BE2C (cell line): Measurements from ENCODE around the gene KAT7.
A peak's percentile ranks its signal among the peaks of the same experiment; 100 is the strongest.

ENCODE experiments used
- DNase-seq: peaks from one replicate; pipeline ENCODE4 v3.0.0-alpha.2; 2020
- H3K27me3 ChIP-seq: fragments of 250-450 bp; sonication (Bioruptor Pico); 2 replicates; pipeline ENCODE4 v1.5.1; 2020; ENCODE audit warnings: mild to moderate bottlenecking
- H3K36me3 ChIP-seq: fragments of 250-450 bp; sonication (Bioruptor Pico); 2 replicates; pipeline ENCODE4 v1.5.1; 2020; ENCODE audit warnings: mild to moderate bottlenecking
- H3K4me1 ChIP-seq: fragments of 250-450 bp; sonication (Bioruptor Pico); 2 replicates; pipeline ENCODE4 v1.5.1; 2020
- H3K4me3 ChIP-seq: 2 replicates; pipeline ENCODE4 v1.5.1; 2011; ENCODE audit warnings: low read depth, low read length
- H3K9me3 ChIP-seq: fragments of 250-450 bp; sonication (Bioruptor Pico); 2 replicates; pipeline ENCODE4 v1.5.1; 2020
- TF ChIP-seq, protein P1 (sequence below): IDR thresholded peaks from 2 replicates; pipeline ENCODE4 v1.5.1; 2012; ENCODE audit warnings: mild to moderate bottlenecking, low read depth, low read length

KAT7 gene

DNA sequence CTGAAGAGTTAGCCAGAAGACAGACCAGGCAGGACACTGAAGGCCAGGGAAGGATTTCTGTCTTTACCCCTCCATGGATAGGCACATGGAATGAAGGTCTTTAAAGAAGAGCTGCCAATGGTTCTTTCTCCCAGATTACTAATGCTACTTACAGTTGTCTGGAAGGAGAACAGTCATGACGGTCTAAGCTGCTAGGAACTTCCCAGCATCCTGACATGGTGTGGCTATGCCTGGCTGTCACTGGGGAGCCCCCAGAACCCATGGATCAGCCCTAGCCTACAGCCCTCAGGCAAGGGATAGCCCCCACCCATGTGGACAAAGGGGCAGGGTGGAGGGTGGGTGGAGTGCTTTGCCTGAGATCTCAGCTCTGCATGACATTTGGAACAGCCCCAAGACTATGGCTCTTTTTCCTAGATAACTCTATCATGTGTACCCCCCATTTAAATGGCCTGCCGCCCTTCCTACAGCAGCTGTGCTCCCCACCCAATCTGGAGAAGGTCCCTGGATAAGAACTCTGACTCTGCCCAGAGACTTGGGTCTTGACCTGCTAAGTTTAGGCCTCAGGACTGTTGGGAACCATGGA, 9.2 kb upstream of the KAT7 start:
- H3K4me3 ChIP-seq, result no peak overlapping the region
- DNase-seq, result no peak
- TF ChIP-seq, protein P1, sequence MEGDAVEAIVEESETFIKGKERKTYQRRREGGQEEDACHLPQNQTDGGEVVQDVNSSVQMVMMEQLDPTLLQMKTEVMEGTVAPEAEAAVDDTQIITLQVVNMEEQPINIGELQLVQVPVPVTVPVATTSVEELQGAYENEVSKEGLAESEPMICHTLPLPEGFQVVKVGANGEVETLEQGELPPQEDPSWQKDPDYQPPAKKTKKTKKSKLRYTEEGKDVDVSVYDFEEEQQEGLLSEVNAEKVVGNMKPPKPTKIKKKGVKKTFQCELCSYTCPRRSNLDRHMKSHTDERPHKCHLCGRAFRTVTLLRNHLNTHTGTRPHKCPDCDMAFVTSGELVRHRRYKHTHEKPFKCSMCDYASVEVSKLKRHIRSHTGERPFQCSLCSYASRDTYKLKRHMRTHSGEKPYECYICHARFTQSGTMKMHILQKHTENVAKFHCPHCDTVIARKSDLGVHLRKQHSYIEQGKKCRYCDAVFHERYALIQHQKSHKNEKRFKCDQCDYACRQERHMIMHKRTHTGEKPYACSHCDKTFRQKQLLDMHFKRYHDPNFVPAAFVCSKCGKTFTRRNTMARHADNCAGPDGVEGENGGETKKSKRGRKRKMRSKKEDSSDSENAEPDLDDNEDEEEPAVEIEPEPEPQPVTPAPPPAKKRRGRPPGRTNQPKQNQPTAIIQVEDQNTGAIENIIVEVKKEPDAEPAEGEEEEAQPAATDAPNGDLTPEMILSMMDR, result no peak
- no peaks in the 10 kb centered on the region for H3K9me3 ChIP-seq
- no peaks in the 10 kb centered on the region for H3K4me1 ChIP-seq
- peaks cover 10% of the 10 kb centered on the region for H3K27me3 ChIP-seq
- no peaks in the 10 kb centered on the region for H3K36me3 ChIP-seq

DNA sequence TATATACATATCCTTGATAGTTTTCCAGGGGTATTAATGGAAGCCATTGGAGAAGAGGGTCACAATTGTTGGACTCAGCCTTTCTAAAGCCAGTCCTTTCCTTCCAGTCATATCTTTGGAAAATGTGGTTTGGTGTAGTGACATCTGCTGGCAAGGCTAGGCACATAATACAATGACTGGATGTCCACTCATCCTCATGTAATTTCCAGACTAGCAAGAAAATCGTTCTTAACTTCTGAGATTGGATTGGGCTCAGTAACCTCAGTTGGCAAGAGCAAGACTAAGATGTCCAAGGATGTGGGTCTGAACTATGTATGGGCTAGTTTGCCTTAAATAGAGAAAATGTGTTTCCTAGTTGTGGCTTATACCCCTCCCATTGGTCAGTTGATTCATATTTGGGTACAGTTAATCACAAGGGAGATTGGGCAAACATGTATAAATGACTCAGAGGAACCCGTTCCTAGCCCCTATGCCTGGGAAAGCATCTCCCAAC, 8.7 kb upstream of the KAT7 start:
- Histone ChIP-seq H3K36me3 (no peaks in the 10 kb centered on the region), H3K9me3 (no peaks in the 10 kb centered on the region), H3K27me3 (peaks cover 6% of the 10 kb centered on the region; the same call in 1 of the 2 replicates), H3K4me3 (no peak overlapping the region), H3K4me1 (no peaks in the 10 kb centered on the region)
- TF ChIP-seq, protein P1, result peak; percentile 78
- peak; percentile 42 for DNase-seq

DNA sequence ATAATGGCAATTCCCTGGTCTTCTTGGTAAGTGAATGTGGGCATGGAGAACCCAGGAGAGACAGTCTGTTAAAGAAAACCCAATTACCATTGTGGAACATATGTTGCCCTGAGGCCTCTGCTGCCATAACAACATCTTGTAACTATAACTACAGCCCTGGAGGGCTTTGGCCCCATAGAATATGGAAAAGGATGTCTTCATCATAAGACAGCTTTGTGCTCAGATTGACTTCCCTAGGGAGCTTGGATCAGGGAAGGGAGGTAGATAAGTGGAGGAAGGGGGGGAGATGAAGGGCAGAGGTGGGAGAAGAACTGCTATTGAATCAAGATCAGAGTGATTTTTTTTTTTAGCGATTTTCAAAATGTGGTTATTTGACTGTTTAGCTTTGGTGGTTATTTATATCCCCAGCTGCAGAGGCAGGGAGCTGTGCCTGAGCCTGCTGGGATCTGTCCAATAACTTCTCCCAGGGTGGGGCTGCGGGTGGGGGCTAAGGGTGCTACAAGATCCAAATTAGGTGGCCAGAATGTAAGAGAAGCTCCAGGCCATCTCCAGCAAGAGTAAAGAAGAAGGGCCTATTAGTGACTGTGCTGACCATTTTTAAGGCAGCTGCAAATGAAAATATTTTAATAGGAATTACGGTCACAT, 5.3 kb upstream of the KAT7 start:
- Histone ChIP-seq H3K27me3 (no peaks in the 10 kb centered on the region), H3K36me3 (no peaks in the 10 kb centered on the region), H3K9me3 (no peaks in the 10 kb centered on the region), H3K4me1 (no peaks in the 10 kb centered on the region), H3K4me3 (no peak overlapping the region)
- DNase-seq, result peak; percentile 21
- TF ChIP-seq, protein P1, result no peak

DNA sequence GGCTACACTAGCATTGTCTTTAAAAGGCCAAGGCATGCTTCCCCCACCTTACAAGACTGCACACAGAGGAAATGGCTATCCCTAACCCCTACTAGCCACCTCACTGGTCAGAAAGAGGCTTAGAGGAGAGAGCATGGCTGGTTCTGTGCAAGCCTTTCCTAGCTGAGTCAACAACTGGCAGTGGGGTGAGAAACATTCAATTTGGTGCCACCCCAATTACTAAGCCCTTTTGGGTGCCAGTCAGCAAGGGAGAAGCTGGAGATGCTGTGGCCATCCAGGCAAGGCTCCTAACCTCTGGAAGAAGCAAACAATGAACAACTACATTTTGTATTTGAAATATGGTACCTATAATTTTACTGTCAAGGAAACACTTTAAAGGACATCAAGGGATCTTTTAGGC, 4.7 kb upstream of the KAT7 start:
- no peak overlapping the region for H3K4me3 ChIP-seq
- DNase-seq, result no peak
- TF ChIP-seq, protein P1, result no peak
- H3K9me3 ChIP-seq, result no peaks in the 10 kb centered on the region
- no peaks in the 10 kb centered on the region for H3K27me3 ChIP-seq
- no peaks in the 10 kb centered on the region for H3K4me1 ChIP-seq
- no peaks in the 10 kb centered on the region for H3K36me3 ChIP-seq

DNA sequence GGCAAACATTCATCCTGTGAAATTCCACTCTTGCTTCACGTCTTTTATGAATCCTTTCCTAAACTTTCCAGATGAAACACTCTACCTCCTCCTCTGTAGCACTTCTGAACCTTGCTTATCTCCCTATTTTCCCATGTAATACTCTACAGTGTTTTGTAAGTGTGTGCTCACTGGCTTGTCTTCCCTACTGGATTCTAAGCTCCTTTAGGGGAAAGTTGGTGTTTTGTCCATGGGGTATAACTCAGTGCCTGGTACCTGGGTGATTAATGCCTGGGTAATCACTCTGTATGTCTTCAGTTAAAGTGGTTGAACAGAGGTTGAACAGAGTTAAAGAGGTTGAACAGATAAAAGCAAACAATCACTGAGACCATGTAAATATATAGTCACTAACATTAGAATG, 3.8 kb upstream of the KAT7 start:
- no peak for DNase-seq
- Histone ChIP-seq H3K9me3 (no peaks in the 10 kb centered on the region), H3K36me3 (peaks cover 2% of the 10 kb centered on the region; the same call in 1 of the 2 replicates), H3K4me1 (peaks cover 2% of the 10 kb centered on the region; the same call in 1 of the 2 replicates), H3K4me3 (no peak overlapping the region), H3K27me3 (no peaks in the 10 kb centered on the region)
- TF ChIP-seq, protein P1, result no peak

DNA sequence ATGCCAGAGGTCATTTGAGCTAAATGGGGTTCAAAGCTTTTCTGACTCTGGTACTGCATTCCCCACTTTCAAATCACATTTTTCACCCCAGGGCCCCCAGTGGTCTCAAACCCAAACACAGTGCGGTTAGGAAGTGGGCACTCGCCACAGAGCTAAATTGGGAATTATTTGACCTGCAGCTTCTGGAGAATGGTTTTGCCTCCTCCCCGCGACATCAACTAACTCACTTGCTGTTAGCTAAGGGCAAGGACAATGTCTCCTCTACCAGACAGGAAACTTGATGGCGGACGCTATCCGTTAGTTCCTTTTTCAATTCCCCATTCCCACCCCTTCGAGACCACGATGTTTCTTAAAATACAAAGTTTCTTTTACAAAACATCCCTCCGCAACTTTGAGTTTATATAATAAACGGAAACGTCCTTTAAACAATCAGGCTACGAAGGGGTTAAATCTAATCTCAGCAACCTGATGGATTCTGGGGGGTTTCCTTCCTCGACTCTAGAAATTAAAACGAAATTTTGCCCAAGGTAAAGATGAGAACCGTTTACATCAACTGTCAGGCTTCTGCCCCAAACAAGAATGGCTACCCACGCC, 500 bp upstream of the KAT7 start:
- H3K27me3 ChIP-seq, result no peaks in the 10 kb centered on the region
- H3K9me3 ChIP-seq, result no peaks in the 10 kb centered on the region
- peaks cover 3% of the 10 kb centered on the region; the same call in 1 of the 2 replicates for H3K4me1 ChIP-seq
- peaks cover 30% of the 10 kb centered on the region for H3K36me3 ChIP-seq
- H3K4me3 ChIP-seq, result peak overlapping the region; percentile 99
- no peak for DNase-seq
- TF ChIP-seq, protein P1, result no peak
